OCI-LY1 (cell line): ENCODE data around the gene ZFP36L2.

Source experiments
- H2AFZ ChIP-seq: fragments of 200-600 bp; sonication (generic), shearing (Covaris generic); 2 replicates; pipeline ENCODE4 v1.6.0; 2014; ENCODE audit warnings: antibody characterized with exemption, mild to moderate bottlenecking, low read length
- H3F3A ChIP-seq: fragments of 200-600 bp; sonication (generic), shearing (Covaris generic); 2 replicates; pipeline ENCODE4 v1.6.0; 2014; ENCODE audit warnings: mild to moderate bottlenecking, antibody characterized with exemption, low read length, moderate library complexity; ENCODE audit not compliant: insufficient read depth
- H3K27ac ChIP-seq: fragments of 200-600 bp; sonication (generic); 2 replicates; pipeline ENCODE4 v1.5.1; 2014; ENCODE audit warnings: low read length, mixed run types, mild to moderate bottlenecking, low read depth; ENCODE audit not compliant: poor library complexity, severe bottlenecking
- H3K27me3 ChIP-seq: fragments of 200-600 bp; sonication (generic); 2 replicates; pipeline ENCODE4 v1.6.0; 2014; ENCODE audit warnings: antibody characterized with exemption, mild to moderate bottlenecking, low read length, moderate library complexity; ENCODE audit not compliant: insufficient read depth
- H3K36me3 ChIP-seq: fragments of 200-600 bp; sonication (generic); 2 replicates; pipeline ENCODE4 v1.6.1; 2014; ENCODE audit warnings: mild to moderate bottlenecking, antibody characterized with exemption, low read length, moderate library complexity, mixed read lengths; ENCODE audit not compliant: insufficient read depth
- H3K4me1 ChIP-seq: fragments of 200-600 bp; sonication (generic); 2 replicates; pipeline ENCODE4 v1.5.1; 2014; ENCODE audit warnings: mild to moderate bottlenecking, low read length, moderate library complexity; ENCODE audit not compliant: insufficient read depth, severe bottlenecking
- H3K4me2 ChIP-seq: fragments of 200-600 bp; sonication (generic), shearing (Covaris generic); 2 replicates; pipeline ENCODE4 v1.6.1; 2014; ENCODE audit warnings: low read length
- H3K4me3 ChIP-seq: fragments of 200-600 bp; sonication (generic); 2 replicates; pipeline ENCODE4 v1.5.1; 2014; ENCODE audit warnings: low read length, low read depth, mild to moderate bottlenecking, mixed read lengths; ENCODE audit not compliant: poor library complexity, severe bottlenecking
- H3K79me2 ChIP-seq: fragments of 200-600 bp; shearing (Covaris generic); 2 replicates; pipeline ENCODE4 v1.6.1; 2016; ENCODE audit warnings: mixed run types, low read length, mixed read lengths; ENCODE audit not compliant: insufficient read depth
- H3K9ac ChIP-seq: fragments of 200-600 bp; sonication (generic), shearing (Covaris generic); 2 replicates; pipeline ENCODE4 v1.6.1; 2014; ENCODE audit warnings: mild to moderate bottlenecking, low read length, mixed read lengths
- H3K9me2 ChIP-seq: fragments of 200-600 bp; sonication (generic), shearing (Covaris generic); 2 replicates; pipeline ENCODE4 v1.6.1; 2014; ENCODE audit warnings: low read depth, mild to moderate bottlenecking, low read length, mixed read lengths
- H3K9me3 ChIP-seq: fragments of 200-600 bp; shearing (Covaris generic); 2 replicates; pipeline ENCODE4 v1.6.1; 2014; ENCODE audit warnings: low read length, mixed read lengths
- H4K20me1 ChIP-seq: fragments of 200-600 bp; sonication (generic), shearing (Covaris generic); 2 replicates; pipeline ENCODE4 v1.6.0; 2016; ENCODE audit warnings: mild to moderate bottlenecking, low read length; ENCODE audit not compliant: insufficient read depth
- CTCF ChIP-seq: fragments of 200-600 bp; sonication (generic), shearing (Covaris generic); IDR thresholded peaks from 2 replicates; pipeline ENCODE4 v1.5.1; 2017; ENCODE audit warnings: mild to moderate bottlenecking, antibody characterized with exemption, low read length, moderate library complexity, mixed read lengths
- EZH2 ChIP-seq: fragments of 200-600 bp; sonication (generic), shearing (Covaris generic); IDR thresholded peaks from 2 replicates; pipeline ENCODE4 v1.8.0; 2017; ENCODE audit warnings: borderline replicate concordance, mixed run types, mild to moderate bottlenecking, antibody characterized with exemption, low read length, moderate library complexity, mixed read lengths

Gene ZFP36L2

GRCh38 chr2:43207553-43208300 is 18.7 kb downstream of the ZFP36L2 start:
- no peaks in the 10 kb centered on the region for H3K9me2 ChIP-seq
- H3K4me2 ChIP-seq = no peak overlapping the region
- no peak overlapping the region for H3K4me3 ChIP-seq
- H4K20me1 ChIP-seq = no peaks in the 10 kb centered on the region
- no peaks in the 10 kb centered on the region for H3F3A ChIP-seq
- no peaks in the 10 kb centered on the region for H3K79me2 ChIP-seq
- no peaks in the 10 kb centered on the region for H3K4me1 ChIP-seq
- H3K27ac ChIP-seq = no peak overlapping the region
- H2AFZ ChIP-seq = no peak overlapping the region
- no peaks in the 10 kb centered on the region for H3K9me3 ChIP-seq
- H3K27me3 ChIP-seq = no peaks in the 10 kb centered on the region
- no peaks in the 10 kb centered on the region for H3K36me3 ChIP-seq
- no peak overlapping the region for H3K9ac ChIP-seq
- TF ChIP-seq EZH2 = no peak
- no peak; the same call in 1 of the 2 replicates for TF ChIP-seq CTCF

DNA sequence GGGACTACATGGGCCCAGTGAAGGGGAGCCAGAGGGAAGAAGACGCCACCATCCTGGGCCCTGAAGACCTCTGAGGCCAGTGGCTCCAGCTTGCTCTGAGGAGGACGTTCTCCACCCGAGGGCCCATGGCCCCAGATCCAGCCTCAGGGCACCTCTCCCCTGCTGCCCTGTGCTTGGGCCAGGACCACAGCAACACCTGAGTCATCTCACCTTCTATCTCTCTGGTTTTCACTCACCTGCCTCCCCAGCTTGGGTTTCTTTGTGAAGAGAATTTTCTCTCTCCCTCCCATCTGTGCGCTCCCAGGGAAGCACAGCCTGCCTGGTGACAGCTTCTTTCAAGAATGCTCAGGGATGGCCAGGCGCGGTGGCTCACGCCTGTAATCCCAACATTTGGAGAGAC is 19.8 kb downstream of the ZFP36L2 start:
- H3K9me3 ChIP-seq = no peaks in the 10 kb centered on the region
- TF ChIP-seq CTCF (no peak), EZH2 (no peak)
- no peak overlapping the region for H2AFZ ChIP-seq
- no peak overlapping the region for H3K4me2 ChIP-seq
- H4K20me1 ChIP-seq = no peaks in the 10 kb centered on the region
- H3K27me3 ChIP-seq = no peaks in the 10 kb centered on the region
- no peaks in the 10 kb centered on the region for H3K9me2 ChIP-seq
- H3K27ac ChIP-seq = no peak overlapping the region
- no peaks in the 10 kb centered on the region for H3F3A ChIP-seq
- H3K4me3 ChIP-seq = no peak overlapping the region
- H3K9ac ChIP-seq = no peak overlapping the region
- no peaks in the 10 kb centered on the region for H3K4me1 ChIP-seq
- H3K79me2 ChIP-seq = no peaks in the 10 kb centered on the region
- H3K36me3 ChIP-seq = no peaks in the 10 kb centered on the region

GRCh38 chr2:43203373-43203772 is 23.0 kb downstream of the ZFP36L2 start:
- no peaks in the 10 kb centered on the region for H3F3A ChIP-seq
- no peaks in the 10 kb centered on the region for H4K20me1 ChIP-seq
- H3K4me2 ChIP-seq = no peak overlapping the region
- H3K27me3 ChIP-seq = no peaks in the 10 kb centered on the region
- no peaks in the 10 kb centered on the region for H3K9me3 ChIP-seq
- no peak overlapping the region for H3K27ac ChIP-seq
- no peak overlapping the region for H2AFZ ChIP-seq
- no peak overlapping the region for H3K4me3 ChIP-seq
- H3K4me1 ChIP-seq = no peaks in the 10 kb centered on the region
- H3K9ac ChIP-seq = no peak overlapping the region
- no peaks in the 10 kb centered on the region for H3K36me3 ChIP-seq
- H3K79me2 ChIP-seq = no peaks in the 10 kb centered on the region
- no peaks in the 10 kb centered on the region for H3K9me2 ChIP-seq
- TF ChIP-seq EZH2 (no peak), CTCF (no peak)
